Measurements from ENCODE around the gene KCNQ1. TPM values are rescaled to one million over a fixed set of nuclear protein-coding genes. Genes with fewer than 3 reads are reported as not detected.

The KCNQ1 gene
- total RNA-seq, 1 donor from 2014 or later, result 1.1 TPM

DNA sequence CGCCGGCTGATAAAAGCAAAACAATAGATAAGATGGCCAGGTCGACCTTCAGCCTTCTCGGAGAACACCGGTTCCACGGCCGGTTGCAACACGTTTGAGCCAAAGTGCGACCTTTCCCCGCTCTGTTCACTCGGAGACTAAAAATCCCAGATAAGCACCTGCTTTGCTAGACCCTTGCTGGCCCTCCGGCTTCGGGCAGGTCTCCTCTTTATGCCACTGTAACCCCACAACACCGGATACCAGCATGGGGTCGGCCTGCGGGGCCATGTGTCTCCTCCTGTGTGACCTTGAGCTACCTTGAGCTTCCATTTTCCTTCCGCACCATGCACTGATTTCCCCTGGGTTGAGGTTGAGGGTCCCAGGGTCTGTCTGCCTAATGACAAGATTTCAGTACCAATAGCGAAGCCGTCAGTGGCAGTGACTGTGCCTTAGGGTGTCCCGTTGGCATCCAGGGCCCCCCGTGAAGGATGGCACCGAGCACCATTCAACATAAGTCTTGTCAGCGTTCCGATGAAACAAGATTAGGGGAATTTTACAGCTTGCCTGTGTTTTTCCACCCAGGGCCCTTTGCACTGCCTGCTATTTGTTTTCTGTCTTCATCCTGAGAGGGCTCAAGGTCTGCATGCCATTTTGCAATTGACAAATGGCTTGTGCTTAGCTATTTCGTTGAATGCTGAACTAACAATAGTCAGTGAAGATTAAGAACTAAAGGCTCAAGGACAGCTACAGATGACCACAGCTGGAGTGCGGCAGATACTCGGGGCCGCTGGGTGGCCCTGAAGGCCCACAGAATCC lies 118.6 kb downstream of the KCNQ1 start:
- DNase-seq (ENCODE audit: extremely low read depth, low read depth, low spot score), result no peak

- DNase-seq (ENCODE audit: extremely low read depth, low read depth, low spot score), result no peak
Measured at GRCh38 chr11:2564008-2564530, 119.3 kb downstream of the KCNQ1 start.

DNA sequence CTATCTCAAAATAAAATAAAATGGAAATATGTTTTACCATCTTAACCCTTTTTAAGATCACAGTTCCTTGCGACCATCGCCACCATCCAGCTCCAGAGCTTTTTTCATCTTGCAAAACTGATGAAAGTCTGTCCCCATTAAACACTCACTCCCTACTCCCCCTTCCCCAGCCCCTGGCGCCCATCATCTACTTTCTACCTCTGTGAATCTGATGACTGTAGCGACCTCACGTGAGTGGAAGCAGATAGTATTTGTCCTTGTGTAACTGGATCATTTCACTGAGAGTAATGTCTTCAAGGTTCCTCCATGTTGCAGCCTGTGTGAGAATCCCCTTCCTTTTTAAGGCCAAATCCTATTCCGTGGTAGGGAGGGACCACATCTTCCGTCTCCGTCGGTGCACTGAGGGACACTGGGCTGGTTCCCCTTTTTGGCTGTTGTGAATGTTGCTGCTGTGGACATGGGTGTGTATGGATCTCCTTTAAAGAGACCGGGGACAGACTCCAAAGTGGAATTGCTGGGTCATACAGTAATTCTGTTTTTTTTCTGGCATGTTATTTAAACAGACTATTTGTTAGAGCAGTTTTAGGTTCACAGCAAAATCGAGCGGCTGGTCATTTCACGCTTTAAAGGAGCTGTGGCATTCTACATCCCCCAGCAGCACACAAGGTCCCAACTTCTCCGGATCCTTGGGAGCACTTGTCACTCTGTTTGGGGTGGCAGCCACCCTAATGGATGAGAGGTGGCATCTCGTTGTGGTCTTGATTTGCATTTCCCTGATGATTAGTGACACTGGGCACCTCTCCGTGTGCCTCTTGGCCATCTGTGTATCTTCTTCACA lies 120.0 kb downstream of the KCNQ1 start:
- DNase-seq (ENCODE audit: extremely low read depth, low read depth, low spot score), result no peak

DNA sequence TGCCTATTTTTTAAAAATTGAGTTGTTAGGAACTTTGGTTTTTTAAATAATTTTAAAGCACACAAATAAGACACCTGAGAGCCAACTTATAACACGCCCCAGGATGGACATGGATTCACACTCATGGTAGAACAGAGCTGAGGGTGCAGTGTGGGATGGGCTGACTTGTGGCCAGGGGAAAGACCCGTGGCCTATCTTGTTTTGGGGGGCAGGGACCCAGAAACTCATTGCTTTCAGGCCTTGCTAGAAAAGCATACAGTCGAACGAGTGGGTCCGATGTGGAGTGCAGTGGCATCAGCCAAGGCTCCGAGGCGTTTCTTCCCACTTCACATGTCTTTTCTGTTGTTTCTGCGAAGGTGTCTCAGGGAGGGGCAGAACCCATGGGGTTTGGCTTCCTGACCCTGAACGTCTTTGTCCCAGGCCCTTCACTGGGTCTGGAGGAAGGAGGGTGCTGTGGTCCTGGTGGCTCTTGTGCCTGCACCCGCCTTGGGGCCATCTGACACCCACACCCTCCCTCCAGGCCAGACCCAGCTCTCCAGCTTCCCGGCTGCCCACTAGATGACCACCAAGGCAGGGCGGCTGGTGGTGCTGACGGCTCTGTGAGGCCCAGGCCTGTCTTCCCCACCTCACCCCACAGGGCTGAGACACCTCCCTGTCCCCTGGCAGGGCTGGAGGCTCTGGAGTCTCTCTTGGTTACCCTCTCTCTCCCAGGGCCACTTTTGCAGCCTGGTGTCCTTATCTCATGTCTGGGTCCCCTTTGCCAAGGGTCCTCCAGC lies 120.8 kb downstream of the KCNQ1 start:
- DNase-seq (ENCODE audit: extremely low read depth, low read depth, low spot score), result no peak

GRCh38 chr11:2566223-2567025 lies 121.6 kb downstream of the KCNQ1 start:
- no peak for DNase-seq (ENCODE audit: extremely low read depth, low read depth, low spot score)

DNA sequence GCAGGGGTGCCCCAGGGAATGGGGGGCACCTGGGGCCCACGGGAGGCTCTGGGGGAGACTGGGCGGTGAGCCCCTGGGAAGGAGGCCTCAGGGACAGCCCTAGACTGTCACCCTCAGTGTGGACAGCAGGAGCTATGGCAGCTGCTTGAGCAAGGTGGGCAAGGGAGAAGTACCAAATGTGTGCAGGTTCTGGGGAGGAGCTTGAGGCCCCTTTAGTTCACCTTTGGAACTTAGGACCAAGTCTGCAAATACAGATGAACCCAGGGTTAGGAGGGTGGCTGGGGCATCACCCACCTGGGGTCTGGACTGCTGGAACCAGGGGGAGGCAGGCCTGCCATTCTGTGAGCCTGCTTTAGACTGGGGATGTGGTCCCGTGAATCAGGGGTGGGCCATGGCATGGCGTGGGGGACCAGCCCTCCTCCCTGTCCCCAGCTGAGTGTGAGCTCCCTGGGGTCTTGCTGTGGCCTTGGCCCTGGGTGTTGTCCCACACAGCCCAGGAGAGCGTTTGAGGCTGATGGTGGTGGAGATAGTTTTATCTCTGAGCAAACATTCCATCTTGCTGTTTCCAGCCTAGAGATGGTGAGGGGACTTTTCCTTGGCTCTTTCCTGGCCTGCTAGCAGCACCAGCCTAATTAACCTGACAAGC lies 122.3 kb downstream of the KCNQ1 start:
- DNase-seq (ENCODE audit: extremely low read depth, low read depth, low spot score), result no peak

DNA sequence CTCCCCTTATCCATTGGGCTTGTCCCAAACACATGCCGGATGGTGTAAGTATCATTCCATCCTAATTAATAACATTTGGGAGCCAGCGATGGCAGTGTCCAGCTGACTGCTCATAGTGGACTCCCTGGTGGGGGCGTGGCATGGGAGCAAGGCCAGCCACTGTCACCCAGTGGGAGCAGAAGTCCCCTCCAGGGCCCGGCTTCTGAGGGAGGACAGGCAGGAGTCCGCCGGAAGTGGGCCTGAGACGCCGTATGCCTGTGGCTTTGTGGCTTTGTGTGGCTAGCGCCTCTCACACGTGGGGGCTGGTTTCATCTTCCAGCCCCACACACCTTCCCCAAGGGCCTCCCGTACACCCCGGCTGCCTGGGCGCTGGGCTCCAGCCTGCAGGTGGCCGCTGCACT lies 124.5 kb downstream of the KCNQ1 start:
- no peak for DNase-seq (ENCODE audit: extremely low read depth, low read depth, low spot score)

DNA sequence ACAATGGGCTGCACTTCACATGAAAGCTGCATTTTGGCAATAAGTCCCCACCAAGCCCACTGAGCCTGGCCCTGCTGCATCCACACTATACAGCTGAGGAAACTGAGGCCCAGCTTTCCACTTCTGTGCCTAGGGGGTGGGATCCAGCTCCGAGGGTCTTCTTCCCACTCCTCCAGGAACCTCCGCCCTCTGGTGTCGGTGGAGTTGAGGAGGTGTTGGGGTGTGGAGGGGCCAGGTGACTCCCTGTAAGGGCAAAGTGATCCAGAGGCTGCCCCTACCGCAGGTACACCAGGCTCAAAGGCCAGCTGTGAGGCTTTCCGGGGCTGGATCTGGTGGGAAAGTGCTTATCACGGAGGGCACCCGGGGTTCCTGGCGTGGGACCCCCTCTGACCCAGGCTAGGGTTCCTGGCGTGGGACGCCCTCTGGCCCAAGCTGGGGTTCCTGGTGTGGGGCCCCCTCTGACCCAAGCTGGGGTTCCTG lies 125.0 kb downstream of the KCNQ1 start:
- DNase-seq (ENCODE audit: extremely low read depth, low read depth, low spot score), result no peak

GRCh38 chr11:2570211-2570811 lies 125.5 kb downstream of the KCNQ1 start:
- no peak for DNase-seq (ENCODE audit: extremely low read depth, low read depth, low spot score)

DNA sequence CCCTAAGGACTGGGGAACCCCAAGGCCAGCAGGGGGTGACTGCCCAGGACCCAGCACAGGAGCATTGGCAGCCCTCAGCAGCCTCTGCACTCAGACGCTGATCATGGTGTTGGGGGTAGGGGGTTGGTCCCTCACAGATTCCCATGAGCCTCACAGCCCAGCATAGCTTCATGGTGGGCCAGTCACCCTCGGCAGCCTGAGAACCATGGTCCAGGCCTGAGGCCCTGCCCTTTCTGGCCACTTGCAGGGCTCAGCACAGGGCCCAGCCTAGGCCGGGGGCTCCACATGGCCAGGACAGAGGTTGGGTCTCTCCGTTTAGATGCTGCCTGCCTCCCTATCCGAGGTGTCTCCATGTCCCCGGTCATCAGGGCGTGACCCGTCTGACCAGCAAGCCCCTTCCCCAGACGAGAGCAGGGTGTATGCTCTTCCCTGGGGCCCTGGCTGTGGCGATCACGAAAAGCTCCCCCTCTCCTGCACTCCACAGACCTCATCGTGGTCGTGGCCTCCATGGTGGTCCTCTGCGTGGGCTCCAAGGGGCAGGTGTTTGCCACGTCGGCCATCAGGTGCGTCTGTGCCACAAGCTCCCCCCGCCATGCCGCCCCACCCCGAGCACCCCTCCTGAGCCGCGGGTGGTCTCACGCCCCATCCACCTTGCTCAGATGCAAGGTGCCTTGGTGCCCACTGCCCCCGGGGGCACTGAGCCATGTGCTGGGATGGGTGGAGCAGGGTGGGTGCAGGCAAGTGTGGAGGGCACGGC lies 126.2 kb downstream of the KCNQ1 start:
- no peak for DNase-seq (ENCODE audit: extremely low read depth, low read depth, low spot score)

DNA sequence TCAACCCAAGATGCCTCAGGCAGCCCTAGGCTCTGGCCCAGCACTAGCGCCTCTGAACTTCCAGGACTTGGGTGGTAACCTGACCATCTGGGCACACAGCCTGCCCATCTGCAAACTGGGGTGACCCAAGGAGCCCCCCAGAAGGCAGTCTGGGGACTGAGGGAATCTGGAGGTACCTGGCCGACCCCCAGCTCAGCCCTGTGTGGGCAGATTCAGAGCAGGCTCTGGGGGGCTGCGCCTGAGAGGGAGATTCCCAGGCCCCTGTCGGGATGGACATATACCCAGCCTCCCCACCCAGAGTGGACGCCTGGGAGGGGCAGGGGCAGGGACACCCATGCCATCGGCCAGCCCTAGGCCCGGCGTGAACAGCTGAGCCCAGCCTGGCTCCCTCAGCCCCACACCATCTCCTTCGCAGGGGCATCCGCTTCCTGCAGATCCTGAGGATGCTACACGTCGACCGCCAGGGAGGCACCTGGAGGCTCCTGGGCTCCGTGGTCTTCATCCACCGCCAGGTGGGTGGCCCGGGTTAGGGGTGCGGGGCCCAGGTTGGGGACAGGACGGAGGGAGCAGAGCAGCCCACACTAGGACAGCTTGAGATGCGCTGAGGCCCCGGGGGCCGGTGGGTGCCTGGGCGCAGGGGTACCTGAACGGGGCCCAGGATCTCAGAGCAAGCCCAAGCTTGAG lies 126.9 kb downstream of the KCNQ1 start:
- DNase-seq (ENCODE audit: extremely low read depth, low read depth, low spot score), result no peak

GRCh38 chr11:2572491-2573239 lies 127.9 kb downstream of the KCNQ1 start:
- no peak for DNase-seq (ENCODE audit: extremely low read depth, low read depth, low spot score)

GRCh38 chr11:2573240-2574042 lies 128.6 kb downstream of the KCNQ1 start:
- no peak for DNase-seq (ENCODE audit: extremely low read depth, low read depth, low spot score)

- no peak for DNase-seq (ENCODE audit: extremely low read depth, low read depth, low spot score)
Measured at GRCh38 chr11:2574043-2574552, 129.3 kb downstream of the KCNQ1 start.

- DNase-seq (ENCODE audit: extremely low read depth, low read depth, low spot score), result no peak
Measured at GRCh38 chr11:2574553-2575535, 130.0 kb downstream of the KCNQ1 start.
